Measurements from ENCODE around the gene TMEM139. TPM values are rescaled to one million over a fixed set of nuclear protein-coding genes. Genes with fewer than 3 reads are reported as not detected.

Gene TMEM139
- total and polyA plus RNA-seq, 2 donors from 2014 or later, result 36.7 to 108 TPM

DNA sequence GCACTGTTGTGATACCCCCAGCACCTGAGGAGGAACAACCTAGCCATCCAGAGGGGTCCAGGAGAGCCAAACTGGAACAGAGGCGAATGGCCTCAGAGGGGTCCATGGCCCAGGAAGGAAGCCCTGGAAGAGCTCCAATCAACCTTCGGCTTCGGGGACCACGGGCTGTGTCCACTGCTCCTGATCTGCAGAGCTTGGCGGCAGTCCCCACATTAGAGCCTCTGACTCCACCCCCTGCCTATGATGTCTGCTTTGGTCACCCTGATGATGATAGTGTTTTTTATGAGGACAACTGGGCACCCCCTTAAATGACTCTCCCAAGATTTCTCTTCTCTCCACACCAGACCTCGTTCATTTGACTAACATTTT lies 1.7 kb downstream of the TMEM139 start:
- Histone ChIP-seq H3K27me3 (ENCODE audit: control insufficient read depth, insufficient read depth, low read length) (no peaks in the 10 kb centered on the region), H3K4me1 (ENCODE audit: control insufficient read depth in 2 of 3, insufficient read depth in 2 of 3, low read depth in 1 of 3, low read length in 3 of 3) (peaks cover 3 to 34% (median 10%) of the 10 kb centered on the region in 3 donors), H3K9me3 (ENCODE audit: control insufficient read depth in 2 of 3, insufficient read depth in 1 of 3, low read length in 3 of 3) (no peaks in the 10 kb centered on the region), H3K36me3 (ENCODE audit: control insufficient read depth in 2 of 3, insufficient read depth in 3 of 3, low read length in 3 of 3) (peaks cover 0 to 3% (median 0%) of the 10 kb centered on the region in 3 donors), H3K27ac (ENCODE audit: low read depth in 2 of 2, low read length in 2 of 2) (peak overlapping the region; percentile 82 to 88), H3K4me3 (ENCODE audit: low read length in 3 of 3) (peak overlapping the region in 2 of 3 donors; percentile 75 to 78), H3K9ac (ENCODE audit: low read length in 3 of 3) (no peak overlapping the region)
- intact Hi-C loops (cut with DNase I), result no loop called here
- FAIRE-seq (no peak), DNase-seq (no peak)
- TF ChIP-seq, protein P1, sequence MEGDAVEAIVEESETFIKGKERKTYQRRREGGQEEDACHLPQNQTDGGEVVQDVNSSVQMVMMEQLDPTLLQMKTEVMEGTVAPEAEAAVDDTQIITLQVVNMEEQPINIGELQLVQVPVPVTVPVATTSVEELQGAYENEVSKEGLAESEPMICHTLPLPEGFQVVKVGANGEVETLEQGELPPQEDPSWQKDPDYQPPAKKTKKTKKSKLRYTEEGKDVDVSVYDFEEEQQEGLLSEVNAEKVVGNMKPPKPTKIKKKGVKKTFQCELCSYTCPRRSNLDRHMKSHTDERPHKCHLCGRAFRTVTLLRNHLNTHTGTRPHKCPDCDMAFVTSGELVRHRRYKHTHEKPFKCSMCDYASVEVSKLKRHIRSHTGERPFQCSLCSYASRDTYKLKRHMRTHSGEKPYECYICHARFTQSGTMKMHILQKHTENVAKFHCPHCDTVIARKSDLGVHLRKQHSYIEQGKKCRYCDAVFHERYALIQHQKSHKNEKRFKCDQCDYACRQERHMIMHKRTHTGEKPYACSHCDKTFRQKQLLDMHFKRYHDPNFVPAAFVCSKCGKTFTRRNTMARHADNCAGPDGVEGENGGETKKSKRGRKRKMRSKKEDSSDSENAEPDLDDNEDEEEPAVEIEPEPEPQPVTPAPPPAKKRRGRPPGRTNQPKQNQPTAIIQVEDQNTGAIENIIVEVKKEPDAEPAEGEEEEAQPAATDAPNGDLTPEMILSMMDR (IDR thresholded peaks at IDR 0.05; ENCODE audit: borderline replicate concordance, extremely low read depth, insufficient read depth), result no peak

DNA sequence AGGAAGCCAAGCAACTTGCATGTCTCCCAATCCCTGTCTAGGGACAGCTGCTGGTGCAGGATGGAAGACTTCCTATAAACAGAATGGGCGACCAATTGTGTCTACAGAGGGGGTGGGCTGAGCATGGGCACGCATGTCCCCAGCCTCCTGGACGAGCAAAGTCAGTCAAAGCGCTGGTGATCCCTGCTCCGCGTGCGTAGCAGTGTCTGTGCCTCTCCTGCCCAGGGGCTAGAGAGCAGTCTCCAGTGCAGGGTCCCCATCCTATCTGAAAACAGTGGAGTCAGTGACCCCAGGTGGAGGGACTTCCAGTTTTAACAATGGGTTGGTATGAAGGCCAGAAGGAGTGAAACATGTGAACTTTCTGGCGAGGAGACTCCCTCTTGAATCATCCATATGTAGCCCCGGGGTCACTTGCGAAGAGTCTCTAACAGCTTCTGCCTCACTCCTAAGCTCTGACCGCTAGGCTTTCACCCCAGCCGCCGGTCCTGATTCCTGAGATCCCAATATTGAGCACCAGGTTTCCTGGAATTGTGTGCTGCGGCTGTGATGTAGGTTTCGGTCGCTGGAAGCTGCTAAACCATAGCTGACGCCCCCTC lies 2.7 kb downstream of the TMEM139 start:
- H3K4me1 ChIP-seq (ENCODE audit: control insufficient read depth in 2 of 3, insufficient read depth in 2 of 3, low read depth in 1 of 3, low read length in 3 of 3), result peaks cover 3 to 34% (median 10%) of the 10 kb centered on the region in 3 donors
- H3K27ac ChIP-seq (ENCODE audit: low read depth in 2 of 2, low read length in 2 of 2), result peak overlapping the region; percentile 20 to 65
- no peaks in the 10 kb centered on the region for H3K9me3 ChIP-seq (ENCODE audit: control insufficient read depth in 2 of 3, insufficient read depth in 1 of 3, low read length in 3 of 3)
- no peak for FAIRE-seq
- intact Hi-C loops (cut with DNase I), result no loop called here
- H3K9ac ChIP-seq (ENCODE audit: low read length in 3 of 3), result peak overlapping the region in 2 of 3 donors; percentile 17 to 51
- peak overlapping the region; percentile 35 to 78 (median 53) for H3K4me3 ChIP-seq (ENCODE audit: low read length in 3 of 3)
- H3K27me3 ChIP-seq (ENCODE audit: control insufficient read depth, insufficient read depth, low read length), result no peaks in the 10 kb centered on the region
- DNase-seq, result peak in 1 of 5 donors; percentile 59
- TF ChIP-seq, protein P1 (IDR thresholded peaks at IDR 0.05; ENCODE audit: borderline replicate concordance, extremely low read depth, insufficient read depth), result no peak
- peaks cover 0 to 8% (median 5%) of the 10 kb centered on the region in 3 donors for H3K36me3 ChIP-seq (ENCODE audit: control insufficient read depth in 2 of 3, insufficient read depth in 3 of 3, low read length in 3 of 3)

DNA sequence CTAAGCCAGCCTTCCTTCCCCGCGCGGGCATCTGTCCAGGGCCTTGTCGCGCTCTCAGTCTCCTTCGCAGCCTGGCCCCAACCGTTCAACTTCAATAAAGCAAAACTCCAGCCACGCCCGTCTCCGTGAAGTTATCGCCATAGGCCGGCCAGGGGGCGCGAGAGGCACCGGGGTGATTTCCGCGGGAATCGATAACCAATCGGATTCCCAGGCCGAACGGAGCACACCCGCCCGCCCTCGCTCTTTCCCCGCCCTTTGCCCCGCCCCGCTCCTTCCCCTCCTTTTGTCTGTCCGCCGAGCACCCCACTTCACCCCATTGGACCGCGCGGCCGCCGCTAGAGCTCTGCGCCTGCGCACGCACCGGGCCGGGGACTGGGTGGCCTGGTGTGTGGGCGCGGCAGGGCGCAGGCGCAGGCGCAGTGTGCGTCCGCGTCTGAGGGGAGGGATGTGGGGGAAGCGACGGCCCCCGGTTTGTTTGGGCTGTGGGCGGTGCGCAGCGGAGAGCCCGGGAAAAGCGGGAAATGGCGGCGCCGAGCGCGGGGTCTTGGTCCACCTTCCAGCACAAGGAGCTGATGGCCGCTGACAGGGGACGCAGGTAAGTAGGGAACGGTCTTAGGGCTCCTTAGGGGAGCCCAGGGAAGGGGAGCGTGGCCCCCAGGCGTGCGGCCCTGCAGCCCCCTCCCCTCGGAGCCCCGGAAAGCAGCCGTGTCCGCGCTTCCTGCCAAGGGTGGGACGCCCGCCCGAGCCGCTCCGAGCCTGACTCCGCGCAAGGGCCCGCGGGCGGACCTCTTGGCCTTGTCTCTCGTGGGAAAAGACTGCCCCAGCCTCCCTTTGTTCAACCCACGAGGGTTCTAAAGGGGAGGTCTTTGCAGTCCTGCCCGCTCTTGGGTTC lies 3.4 kb downstream of the TMEM139 start, which contains the start of gene CASP2:
Gene CASP2 (plus strand): TSS at position 417 of the 892 bp plus-strand sequence. CDS start 105 bp downstream, at position 522.
- Histone ChIP-seq H3K4me3 (ENCODE audit: low read length in 3 of 3) (peak within 1 kb of the TSS; percentile 78 to 87 (median 79)), H3K36me3 (ENCODE audit: control insufficient read depth in 2 of 3, insufficient read depth in 3 of 3, low read length in 3 of 3) (peaks cover 0 to 9% (median 8%) of the 10 kb centered on the region in 3 donors), H3K4me1 (ENCODE audit: control insufficient read depth in 2 of 3, insufficient read depth in 2 of 3, low read depth in 1 of 3, low read length in 3 of 3) (peaks cover 3 to 34% (median 10%) of the 10 kb centered on the region in 3 donors), H3K9me3 (ENCODE audit: control insufficient read depth in 2 of 3, insufficient read depth in 1 of 3, low read length in 3 of 3) (no peaks in the 10 kb centered on the region), H3K9ac (ENCODE audit: low read length in 3 of 3) (peak within 1 kb of the TSS; percentile 61 to 72 (median 68)), H3K27me3 (ENCODE audit: control insufficient read depth, insufficient read depth, low read length) (no peaks in the 10 kb centered on the region), H3K27ac (ENCODE audit: low read depth in 2 of 2, low read length in 2 of 2) (peak within 1 kb of the TSS; percentile 77 to 78)
- FAIRE-seq (no peak), DNase-seq (peak; percentile 98 to 99 (median 99))
- intact Hi-C loops (cut with DNase I), result no loop called here
- TF ChIP-seq, protein P1 (IDR thresholded peaks at IDR 0.05; ENCODE audit: borderline replicate concordance, extremely low read depth, insufficient read depth), result peak; percentile 23

All from kidney (tissue), 14 donors.